Activated T-cell treated with anti-CD3 and anti-CD28 coated beads, Interleukin-2, amount 50 U/mL, for 24 hours (primary cell): Measurements from ENCODE around the gene CD38.
"Not testable (repeated sequence)": the region's sequence is repeated elsewhere in the genome, so short reads cannot be mapped to it uniquely, and the experiment has no call there.

ENCODE experiments used
- DNase-seq: peaks from one replicate; pipeline ENCODE4 v3.0.0-alpha.2; 2020
- H3K27ac Mint-ChIP-seq: 2 replicates; pipeline ENCODE4 v1.8.0; 2020; ENCODE audit warnings: mild to moderate bottlenecking, mixed read lengths
- H3K27me3 Mint-ChIP-seq: 2 replicates; pipeline ENCODE4 v1.8.0; 2020; ENCODE audit warnings: mixed read lengths
- H3K36me3 Mint-ChIP-seq: 2 replicates; pipeline ENCODE4 v1.8.0; 2020; ENCODE audit warnings: low read depth, mixed read lengths
- H3K4me1 Mint-ChIP-seq: 2 replicates; pipeline ENCODE4 v1.8.0; 2020; ENCODE audit warnings: low read depth, mixed read lengths
- H3K4me3 Mint-ChIP-seq: 2 replicates; pipeline ENCODE4 v1.8.0; 2020; ENCODE audit warnings: mild to moderate bottlenecking, moderate library complexity, mixed read lengths
- H3K9me3 Mint-ChIP-seq: 2 replicates; pipeline ENCODE4 v1.8.0; 2020; ENCODE audit warnings: mixed read lengths

CD38 gene

GRCh38 chr4:15753081-15753480 is 25.0 kb upstream of the CD38 start:
- no peak overlapping the region for H3K4me3 Mint-ChIP-seq
- no peaks in the 10 kb centered on the region for H3K27me3 Mint-ChIP-seq
- no peak overlapping the region for H3K27ac Mint-ChIP-seq
- peaks cover 40% of the 10 kb centered on the region for H3K4me1 Mint-ChIP-seq
- DNase-seq, result no peak
- no peaks in the 10 kb centered on the region for H3K36me3 Mint-ChIP-seq
- H3K9me3 Mint-ChIP-seq, result no peaks in the 10 kb centered on the region

- H3K27me3 Mint-ChIP-seq, result no peaks in the 10 kb centered on the region
- H3K36me3 Mint-ChIP-seq, result no peaks in the 10 kb centered on the region
- H3K27ac Mint-ChIP-seq, result peak overlapping the region; percentile 2
- H3K9me3 Mint-ChIP-seq, result no peaks in the 10 kb centered on the region
- peaks cover 43% of the 10 kb centered on the region for H3K4me1 Mint-ChIP-seq
- no peak for DNase-seq
- H3K4me3 Mint-ChIP-seq, result no peak overlapping the region
Observed at GRCh38 chr4:15753786-15754185, 24.3 kb upstream of the CD38 start.

GRCh38 chr4:15754323-15754722 is 23.8 kb upstream of the CD38 start:
- Mint-ChIP-seq H3K27ac (peak overlapping the region; percentile 93), H3K27me3 (no peaks in the 10 kb centered on the region), H3K4me1 (peaks cover 43% of the 10 kb centered on the region), H3K36me3 (no peaks in the 10 kb centered on the region), H3K9me3 (no peaks in the 10 kb centered on the region), H3K4me3 (no peak overlapping the region)
- no peak for DNase-seq

- no peaks in the 10 kb centered on the region for H3K27me3 Mint-ChIP-seq
- H3K36me3 Mint-ChIP-seq, result no peaks in the 10 kb centered on the region
- H3K4me1 Mint-ChIP-seq, result peaks cover 44% of the 10 kb centered on the region
- peak; percentile 70 for DNase-seq
- peak overlapping the region; percentile 63 for H3K4me3 Mint-ChIP-seq
- H3K27ac Mint-ChIP-seq, result peak overlapping the region; percentile 93
- no peaks in the 10 kb centered on the region for H3K9me3 Mint-ChIP-seq
Observed at GRCh38 chr4:15755321-15756155, 22.6 kb upstream of the CD38 start.

GRCh38 chr4:15756361-15756861 is 21.7 kb upstream of the CD38 start:
- Mint-ChIP-seq H3K4me3 (peak overlapping the region; percentile 63), H3K27me3 (no peaks in the 10 kb centered on the region), H3K36me3 (no peaks in the 10 kb centered on the region), H3K9me3 (no peaks in the 10 kb centered on the region), H3K27ac (peak overlapping the region; percentile 93), H3K4me1 (peaks cover 44% of the 10 kb centered on the region)
- DNase-seq, result peak; percentile 81

- H3K9me3 Mint-ChIP-seq, result no peaks in the 10 kb centered on the region
- no peaks in the 10 kb centered on the region for H3K27me3 Mint-ChIP-seq
- H3K4me3 Mint-ChIP-seq, result peak overlapping the region; percentile 63
- peaks cover 44% of the 10 kb centered on the region for H3K4me1 Mint-ChIP-seq
- no peak for DNase-seq
- H3K36me3 Mint-ChIP-seq, result no peaks in the 10 kb centered on the region
- peak overlapping the region; percentile 93 for H3K27ac Mint-ChIP-seq
Observed at GRCh38 chr4:15757054-15757453, 21.1 kb upstream of the CD38 start.

- H3K4me1 Mint-ChIP-seq, result peaks cover 47% of the 10 kb centered on the region
- H3K27me3 Mint-ChIP-seq, result no peaks in the 10 kb centered on the region
- no peak overlapping the region for H3K27ac Mint-ChIP-seq
- DNase-seq, result no peak
- H3K4me3 Mint-ChIP-seq, result no peak overlapping the region
- H3K9me3 Mint-ChIP-seq, result no peaks in the 10 kb centered on the region
- H3K36me3 Mint-ChIP-seq, result no peaks in the 10 kb centered on the region
Observed at GRCh38 chr4:15758294-15758693, 19.8 kb upstream of the CD38 start.

GRCh38 chr4:15762460-15762859 is 15.7 kb upstream of the CD38 start:
- not testable (repeated sequence) for H3K36me3 Mint-ChIP-seq, H3K9me3 Mint-ChIP-seq, H3K27ac Mint-ChIP-seq, DNase-seq, H3K4me3 Mint-ChIP-seq, H3K27me3 Mint-ChIP-seq
- H3K4me1 Mint-ChIP-seq, result peaks cover 33% of the 10 kb centered on the region

- Mint-ChIP-seq H3K27me3 (no peaks in the 10 kb centered on the region), H3K36me3 (no peaks in the 10 kb centered on the region), H3K9me3 (peaks cover 9% of the 10 kb centered on the region), H3K4me3 (no peak overlapping the region), H3K4me1 (peaks cover 46% of the 10 kb centered on the region), H3K27ac (peak overlapping the region; percentile 23)
- no peak for DNase-seq
Observed at GRCh38 chr4:15765391-15765790, 12.7 kb upstream of the CD38 start.

GRCh38 chr4:15765910-15766697 is 12.0 kb upstream of the CD38 start:
- no peak for DNase-seq
- Mint-ChIP-seq H3K4me3 (peak overlapping the region; percentile 3), H3K36me3 (no peaks in the 10 kb centered on the region), H3K4me1 (peaks cover 52% of the 10 kb centered on the region), H3K27me3 (no peaks in the 10 kb centered on the region), H3K9me3 (peaks cover 9% of the 10 kb centered on the region), H3K27ac (peak overlapping the region; percentile 59)

- no peak for DNase-seq
- Mint-ChIP-seq H3K27me3 (no peaks in the 10 kb centered on the region), H3K4me1 (peaks cover 59% of the 10 kb centered on the region), H3K9me3 (peaks cover 9% of the 10 kb centered on the region), H3K36me3 (no peaks in the 10 kb centered on the region), H3K27ac (peak overlapping the region; percentile 44), H3K4me3 (no peak overlapping the region)
Observed at GRCh38 chr4:15766821-15767220, 11.3 kb upstream of the CD38 start.

- no peaks in the 10 kb centered on the region for H3K36me3 Mint-ChIP-seq
- peaks cover 74% of the 10 kb centered on the region for H3K4me1 Mint-ChIP-seq
- H3K4me3 Mint-ChIP-seq, result no peak overlapping the region
- no peak for DNase-seq
- H3K27ac Mint-ChIP-seq, result no peak overlapping the region
- peaks cover 9% of the 10 kb centered on the region for H3K9me3 Mint-ChIP-seq
- peaks cover 3% of the 10 kb centered on the region for H3K27me3 Mint-ChIP-seq
Observed at GRCh38 chr4:15769202-15769601, 8.9 kb upstream of the CD38 start.

GRCh38 chr4:15771216-15772058 is 6.7 kb upstream of the CD38 start:
- peak overlapping the region; percentile 68 for H3K27ac Mint-ChIP-seq
- H3K4me1 Mint-ChIP-seq, result peaks cover 63% of the 10 kb centered on the region
- peaks cover 7% of the 10 kb centered on the region for H3K27me3 Mint-ChIP-seq
- H3K36me3 Mint-ChIP-seq, result no peaks in the 10 kb centered on the region
- no peaks in the 10 kb centered on the region for H3K9me3 Mint-ChIP-seq
- no peak for DNase-seq
- H3K4me3 Mint-ChIP-seq, result peak overlapping the region; percentile 42

GRCh38 chr4:15774020-15774420 is 4.1 kb upstream of the CD38 start:
- no peaks in the 10 kb centered on the region for H3K9me3 Mint-ChIP-seq
- peaks cover 67% of the 10 kb centered on the region for H3K4me1 Mint-ChIP-seq
- H3K27ac Mint-ChIP-seq, result peak overlapping the region; percentile 6
- H3K36me3 Mint-ChIP-seq, result peaks cover 4% of the 10 kb centered on the region
- DNase-seq, result no peak
- H3K4me3 Mint-ChIP-seq, result no peak overlapping the region
- peaks cover 20% of the 10 kb centered on the region for H3K27me3 Mint-ChIP-seq
